HEK293 (cell line): Measurements from ENCODE around the gene ARHGAP45.

Experiments used
- GLIS2 ChIP-seq: fragments of 450-650 bp; formaldehyde crosslinking; IDR thresholded peaks from 2 replicates; pipeline ENCODE4 v1.5.1; 2016; ENCODE audit warnings: missing biosample characterization, missing genetic modification characterization
- KLF1 ChIP-seq: fragments of 450-650 bp; formaldehyde crosslinking; IDR thresholded peaks from 2 replicates; pipeline ENCODE4 v1.5.1; 2016; ENCODE audit warnings: missing biosample characterization, missing genetic modification characterization
- KLF8 ChIP-seq: fragments of 450-650 bp; formaldehyde crosslinking; IDR thresholded peaks from 2 replicates; pipeline ENCODE4 v1.5.1; 2016; ENCODE audit warnings: missing biosample characterization, missing genetic modification characterization
- MYNN ChIP-seq: fragments of 450-650 bp; formaldehyde crosslinking; IDR thresholded peaks from 2 replicates; pipeline ENCODE4 v1.5.1; 2016; ENCODE audit warnings: missing biosample characterization, missing genetic modification characterization, borderline replicate concordance
- PATZ1 ChIP-seq: fragments of 450-650 bp; formaldehyde crosslinking; IDR thresholded peaks from 2 replicates; pipeline ENCODE4 v1.5.1; 2016; ENCODE audit warnings: missing biosample characterization, missing genetic modification characterization
- REPIN1 ChIP-seq: fragments of 450-650 bp; formaldehyde crosslinking; IDR thresholded peaks from 2 replicates; pipeline ENCODE4 v1.5.1; 2017; ENCODE audit warnings: missing biosample characterization, missing genetic modification characterization, low read depth
- SALL2 ChIP-seq: fragments of 450-650 bp; formaldehyde crosslinking; IDR thresholded peaks from 2 replicates; pipeline ENCODE4 v1.5.0; 2017; ENCODE audit warnings: missing biosample characterization, mild to moderate bottlenecking, missing genetic modification characterization, borderline replicate concordance
- ZNF114 ChIP-seq: fragments of 450-650 bp; formaldehyde crosslinking; IDR thresholded peaks from 2 replicates; pipeline ENCODE4 v1.5.0; 2017; ENCODE audit warnings: missing biosample characterization, missing genetic modification characterization
- ZNF140 ChIP-seq: fragments of 450-650 bp; formaldehyde crosslinking; IDR thresholded peaks from 2 replicates; pipeline ENCODE4 v1.5.1; 2016; ENCODE audit warnings: missing biosample characterization, missing genetic modification characterization
- ZNF223 ChIP-seq: fragments of 450-650 bp; formaldehyde crosslinking; IDR thresholded peaks from 2 replicates; pipeline ENCODE4 v1.5.1; 2016; ENCODE audit warnings: missing biosample characterization, missing genetic modification characterization
- ZNF311 ChIP-seq: fragments of 450-650 bp; formaldehyde crosslinking; IDR thresholded peaks from 2 replicates; pipeline ENCODE4 v1.5.1; 2017; ENCODE audit warnings: missing biosample characterization, missing genetic modification characterization, borderline replicate concordance
- ZNF449 ChIP-seq: fragments of 450-650 bp; formaldehyde crosslinking; IDR thresholded peaks from 2 replicates; pipeline ENCODE4 v1.5.1; 2017; ENCODE audit warnings: missing biosample characterization, mild to moderate bottlenecking, missing genetic modification characterization, moderate library complexity
- ZNF600 ChIP-seq: fragments of 450-650 bp; formaldehyde crosslinking; IDR thresholded peaks from 2 replicates; pipeline ENCODE4 v1.5.1; 2016; ENCODE audit warnings: missing biosample characterization, missing genetic modification characterization
- TF ChIP-seq, protein P1 (sequence below): fragments of 450-650 bp; formaldehyde crosslinking; IDR thresholded peaks from 2 replicates; pipeline ENCODE4 v1.5.1; 2016; ENCODE audit warnings: missing biosample characterization, missing genetic modification characterization
- TF ChIP-seq, protein P2 (sequence below): fragments of 450-650 bp; formaldehyde crosslinking; IDR thresholded peaks from 2 replicates; pipeline ENCODE4 v1.5.1; 2016; ENCODE audit warnings: missing biosample characterization, missing genetic modification characterization
- TF ChIP-seq, protein P3 (sequence below): fragments of 450-650 bp; formaldehyde crosslinking; conservative IDR thresholded peaks from 2 replicates; pipeline ENCODE4 v1.5.1; 2016; ENCODE audit warnings: low read depth, missing biosample characterization, missing genetic modification characterization

ARHGAP45 gene

GRCh38 chr19:1105873-1106840 lies 39.2 kb downstream of the ARHGAP45 start (continued):
- TF ChIP-seq, protein P1, sequence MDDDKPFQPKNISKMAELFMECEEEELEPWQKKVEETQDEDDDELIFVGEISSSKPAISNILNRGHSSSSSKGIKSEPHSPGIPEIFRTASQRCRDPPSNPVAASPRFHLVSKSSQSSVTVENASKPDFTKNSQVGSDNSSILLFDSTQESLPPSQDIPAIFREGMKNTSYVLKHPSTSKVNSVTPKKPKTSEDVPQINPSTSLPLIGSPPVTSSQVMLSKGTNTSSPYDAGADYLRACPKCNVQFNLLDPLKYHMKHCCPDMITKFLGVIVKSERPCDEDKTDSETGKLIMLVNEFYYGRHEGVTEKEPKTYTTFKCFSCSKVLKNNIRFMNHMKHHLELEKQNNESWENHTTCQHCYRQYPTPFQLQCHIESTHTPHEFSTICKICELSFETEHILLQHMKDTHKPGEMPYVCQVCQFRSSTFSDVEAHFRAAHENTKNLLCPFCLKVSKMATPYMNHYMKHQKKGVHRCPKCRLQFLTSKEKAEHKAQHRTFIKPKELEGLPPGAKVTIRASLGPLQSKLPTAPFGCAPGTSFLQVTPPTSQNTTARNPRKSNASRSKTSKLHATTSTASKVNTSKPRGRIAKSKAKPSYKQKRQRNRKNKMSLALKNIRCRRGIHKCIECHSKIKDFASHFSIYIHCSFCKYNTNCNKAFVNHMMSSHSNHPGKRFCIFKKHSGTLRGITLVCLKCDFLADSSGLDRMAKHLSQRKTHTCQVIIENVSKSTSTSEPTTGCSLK (tag by site-specific recombination): no peak
- TF ChIP-seq ZNF223 (tag by site-specific recombination) (no peak), GLIS2 (tag by site-specific recombination) (peak; percentile 63), SALL2 (tag by site-specific recombination) (no peak), ZNF311 (tag by site-specific recombination) (no peak), KLF1 (tag by site-specific recombination) (peak; percentile 44; the same call in 1 of the 2 replicates), MYNN (tag by site-specific recombination) (no peak), ZNF114 (tag by site-specific recombination) (no peak), REPIN1 (tag by site-specific recombination) (no peak), ZNF600 (0 out of 2 replicates have a peak, but pooled peaks have one; percentile 68), PATZ1 (tag by site-specific recombination) (peak; percentile 59), ZNF449 (tag by site-specific recombination) (0 out of 2 replicates have a peak, but pooled peaks have one; percentile 63), ZNF140 (tag by site-specific recombination) (no peak), KLF8 (peak; percentile 37; the same call in 1 of the 2 replicates)
- TF ChIP-seq, protein P2, sequence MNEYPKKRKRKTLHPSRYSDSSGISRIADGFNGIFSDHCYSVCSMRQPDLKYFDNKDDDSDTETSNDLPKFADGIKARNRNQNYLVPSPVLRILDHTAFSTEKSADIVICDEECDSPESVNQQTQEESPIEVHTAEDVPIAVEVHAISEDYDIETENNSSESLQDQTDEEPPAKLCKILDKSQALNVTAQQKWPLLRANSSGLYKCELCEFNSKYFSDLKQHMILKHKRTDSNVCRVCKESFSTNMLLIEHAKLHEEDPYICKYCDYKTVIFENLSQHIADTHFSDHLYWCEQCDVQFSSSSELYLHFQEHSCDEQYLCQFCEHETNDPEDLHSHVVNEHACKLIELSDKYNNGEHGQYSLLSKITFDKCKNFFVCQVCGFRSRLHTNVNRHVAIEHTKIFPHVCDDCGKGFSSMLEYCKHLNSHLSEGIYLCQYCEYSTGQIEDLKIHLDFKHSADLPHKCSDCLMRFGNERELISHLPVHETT (tag by site-specific recombination): no peak
- TF ChIP-seq, protein P3, sequence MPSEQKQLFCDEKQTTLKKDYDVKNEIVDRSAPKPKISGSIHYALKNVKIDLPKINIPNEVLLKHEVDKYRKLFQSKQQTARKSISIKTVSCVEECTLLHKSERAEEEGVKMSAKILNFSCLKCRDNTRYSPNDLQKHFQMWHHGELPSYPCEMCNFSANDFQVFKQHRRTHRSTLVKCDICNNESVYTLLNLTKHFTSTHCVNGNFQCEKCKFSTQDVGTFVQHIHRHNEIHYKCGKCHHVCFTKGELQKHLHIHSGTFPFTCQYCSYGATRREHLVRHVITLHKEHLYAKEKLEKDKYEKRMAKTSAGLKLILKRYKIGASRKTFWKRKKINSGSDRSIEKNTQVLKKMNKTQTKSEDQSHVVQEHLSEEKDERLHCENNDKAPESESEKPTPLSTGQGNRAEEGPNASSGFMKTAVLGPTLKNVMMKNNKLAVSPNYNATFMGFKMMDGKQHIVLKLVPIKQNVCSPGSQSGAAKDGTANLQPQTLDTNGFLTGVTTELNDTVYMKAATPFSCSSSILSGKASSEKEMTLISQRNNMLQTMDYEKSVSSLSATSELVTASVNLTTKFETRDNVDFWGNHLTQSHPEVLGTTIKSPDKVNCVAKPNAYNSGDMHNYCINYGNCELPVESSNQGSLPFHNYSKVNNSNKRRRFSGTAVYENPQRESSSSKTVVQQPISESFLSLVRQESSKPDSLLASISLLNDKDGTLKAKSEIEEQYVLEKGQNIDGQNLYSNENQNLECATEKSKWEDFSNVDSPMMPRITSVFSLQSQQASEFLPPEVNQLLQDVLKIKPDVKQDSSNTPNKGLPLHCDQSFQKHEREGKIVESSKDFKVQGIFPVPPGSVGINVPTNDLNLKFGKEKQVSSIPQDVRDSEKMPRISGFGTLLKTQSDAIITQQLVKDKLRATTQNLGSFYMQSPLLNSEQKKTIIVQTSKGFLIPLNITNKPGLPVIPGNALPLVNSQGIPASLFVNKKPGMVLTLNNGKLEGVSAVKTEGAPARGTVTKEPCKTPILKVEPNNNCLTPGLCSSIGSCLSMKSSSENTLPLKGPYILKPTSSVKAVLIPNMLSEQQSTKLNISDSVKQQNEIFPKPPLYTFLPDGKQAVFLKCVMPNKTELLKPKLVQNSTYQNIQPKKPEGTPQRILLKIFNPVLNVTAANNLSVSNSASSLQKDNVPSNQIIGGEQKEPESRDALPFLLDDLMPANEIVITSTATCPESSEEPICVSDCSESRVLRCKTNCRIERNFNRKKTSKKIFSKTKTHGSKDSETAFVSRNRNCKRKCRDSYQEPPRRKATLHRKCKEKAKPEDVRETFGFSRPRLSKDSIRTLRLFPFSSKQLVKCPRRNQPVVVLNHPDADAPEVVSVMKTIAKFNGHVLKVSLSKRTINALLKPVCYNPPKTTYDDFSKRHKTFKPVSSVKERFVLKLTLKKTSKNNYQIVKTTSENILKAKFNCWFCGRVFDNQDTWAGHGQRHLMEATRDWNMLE (tag by site-specific recombination): no peak
